GM10248 (cell line): Measurements from ENCODE around the gene NDUFB4.

ENCODE experiments used
- CTCF ChIA-PET: fragments of 300-600 bp; sonication (Branson Sonifier 250); formaldehyde crosslinking; extraction: SDS; loops from one replicate; lab custom pipeline; 2021; ENCODE audit warnings: antibody characterized with exemption; lab: Yijun Ruan, JAX
- POLR2A ChIA-PET: fragments of 350-650 bp; sonication (Branson Sonifier 250); formaldehyde crosslinking; extraction: SDS; loops from one replicate; lab custom pipeline; 2020; ENCODE audit warnings: antibody characterized with exemption; lab: Yijun Ruan, JAX
- DNase-seq: peaks from one replicate; pipeline ENCODE4 v3.0.0; 2012; ENCODE audit errors: extremely low spot score
- TF ChIP-seq, protein P1 (sequence below): IDR thresholded peaks from 2 replicates; pipeline ENCODE4 v1.5.1; 2012; ENCODE audit warnings: mild to moderate bottlenecking, low read depth; ENCODE audit errors: extremely low read depth, missing control alignments, control extremely low read depth

Gene NDUFB4

DNA sequence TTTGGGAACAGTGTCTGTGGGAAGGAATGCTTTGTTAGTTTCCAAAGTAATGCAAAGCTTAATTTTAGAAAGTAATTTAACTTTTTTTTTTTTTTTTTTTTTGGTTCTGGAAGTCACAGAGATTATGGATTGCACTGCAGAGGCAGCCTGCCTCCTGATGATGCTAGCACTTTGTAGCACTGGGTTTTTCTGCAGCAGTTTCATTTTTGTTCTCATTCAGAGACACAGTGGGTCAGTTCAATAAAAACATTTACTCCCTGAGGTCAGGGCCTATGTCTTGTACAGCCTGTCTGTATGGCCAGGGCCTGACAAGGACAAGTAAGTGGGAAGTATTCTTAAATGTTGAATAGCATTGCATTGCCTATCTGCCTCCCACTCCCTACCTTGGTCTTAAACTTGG, 39.0 kb upstream of the NDUFB4 start:
- TF ChIP-seq, protein P1, sequence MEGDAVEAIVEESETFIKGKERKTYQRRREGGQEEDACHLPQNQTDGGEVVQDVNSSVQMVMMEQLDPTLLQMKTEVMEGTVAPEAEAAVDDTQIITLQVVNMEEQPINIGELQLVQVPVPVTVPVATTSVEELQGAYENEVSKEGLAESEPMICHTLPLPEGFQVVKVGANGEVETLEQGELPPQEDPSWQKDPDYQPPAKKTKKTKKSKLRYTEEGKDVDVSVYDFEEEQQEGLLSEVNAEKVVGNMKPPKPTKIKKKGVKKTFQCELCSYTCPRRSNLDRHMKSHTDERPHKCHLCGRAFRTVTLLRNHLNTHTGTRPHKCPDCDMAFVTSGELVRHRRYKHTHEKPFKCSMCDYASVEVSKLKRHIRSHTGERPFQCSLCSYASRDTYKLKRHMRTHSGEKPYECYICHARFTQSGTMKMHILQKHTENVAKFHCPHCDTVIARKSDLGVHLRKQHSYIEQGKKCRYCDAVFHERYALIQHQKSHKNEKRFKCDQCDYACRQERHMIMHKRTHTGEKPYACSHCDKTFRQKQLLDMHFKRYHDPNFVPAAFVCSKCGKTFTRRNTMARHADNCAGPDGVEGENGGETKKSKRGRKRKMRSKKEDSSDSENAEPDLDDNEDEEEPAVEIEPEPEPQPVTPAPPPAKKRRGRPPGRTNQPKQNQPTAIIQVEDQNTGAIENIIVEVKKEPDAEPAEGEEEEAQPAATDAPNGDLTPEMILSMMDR = no peak
- ChIA-PET POLR2A (no interaction called here), CTCF (interaction anchor here (0.7 to 8.2 kb wide), 11 partner anchors 8 to 317 kb away, joined by 3 to 165 read pairs (median 5); no protein-coding TSS in a partner anchor)
- DNase-seq = no peak

DNA sequence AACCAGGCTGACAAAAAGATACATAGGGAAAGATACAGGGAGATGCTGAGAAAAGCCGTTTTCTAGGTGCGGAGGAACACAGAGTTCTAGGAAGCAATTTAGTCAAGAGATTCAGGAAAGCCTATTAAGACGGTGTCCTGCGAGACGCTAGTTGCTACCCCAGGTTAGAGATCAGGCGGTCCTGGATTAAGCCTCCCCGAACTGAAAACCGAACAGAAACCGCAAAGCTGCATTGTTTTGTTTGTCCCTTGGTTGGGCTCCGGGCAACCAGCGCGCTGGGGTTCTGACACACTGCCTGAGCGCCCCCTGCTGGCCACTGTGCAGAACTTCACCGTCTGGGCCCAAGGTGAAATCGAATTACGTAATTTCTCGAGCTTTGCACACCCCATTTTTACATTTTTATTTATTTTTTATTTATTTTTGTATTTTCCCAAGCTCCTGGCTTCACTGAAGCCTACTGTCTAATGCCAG, 37.3 kb upstream of the NDUFB4 start:
- peak; percentile 82 for DNase-seq
- ChIA-PET CTCF (interaction anchor here (0.7 to 8.2 kb wide), 51 partner anchors 9 to 747 kb away, joined by 3 to 165 read pairs (median 4); partner anchors contain the start of gene NDUFB4), POLR2A (no interaction called here)
- TF ChIP-seq, protein P1 = peak; percentile 99

DNA sequence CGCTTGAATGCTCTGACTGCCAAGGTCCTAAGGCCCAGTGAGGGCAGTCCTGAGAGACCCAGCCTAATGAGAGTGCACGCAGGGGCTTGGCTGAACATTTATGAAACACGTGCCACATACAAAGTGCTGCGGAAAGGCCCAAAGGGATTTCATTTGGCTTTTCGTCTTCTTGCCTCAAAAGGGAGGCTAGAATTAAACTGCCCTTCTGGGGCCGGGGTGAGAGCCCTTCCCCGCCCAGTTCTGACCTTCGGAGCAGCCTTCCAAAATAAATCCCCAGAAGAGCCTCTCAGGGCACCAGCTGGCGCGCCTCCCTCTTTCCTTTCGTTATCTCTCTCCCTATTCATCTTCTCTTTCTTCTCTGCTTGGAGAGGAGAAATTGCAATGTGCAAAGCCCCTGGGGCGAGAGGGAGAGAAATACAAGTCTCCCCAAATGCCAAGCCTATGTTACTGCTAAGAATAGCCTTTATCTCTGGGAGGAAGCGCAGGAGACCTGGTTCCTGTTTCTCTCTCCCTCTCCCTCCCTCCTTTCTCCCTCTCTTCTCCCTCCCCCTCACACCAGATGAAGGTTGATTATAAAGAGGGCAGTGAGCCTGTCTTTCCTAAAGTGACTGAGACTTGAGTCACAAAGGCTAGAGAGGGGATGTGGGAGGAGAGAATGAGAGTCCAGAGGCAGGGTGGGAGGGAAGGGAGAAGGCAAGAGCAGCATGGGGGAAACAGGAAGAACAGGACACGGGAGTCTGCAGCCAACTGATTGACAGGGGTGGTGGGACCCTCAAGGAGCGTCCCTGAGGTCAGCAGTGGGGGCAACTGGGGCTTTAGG, 36.7 kb upstream of the NDUFB4 start:
- CTCF ChIA-PET = interaction anchor here (0.7 to 8.2 kb wide), 48 partner anchors 9 to 747 kb away, joined by 3 to 165 read pairs (median 4); partner anchors contain the start of gene NDUFB4
- TF ChIP-seq, protein P1 = no peak
- no peak for DNase-seq
- POLR2A ChIA-PET = no interaction called here

DNA sequence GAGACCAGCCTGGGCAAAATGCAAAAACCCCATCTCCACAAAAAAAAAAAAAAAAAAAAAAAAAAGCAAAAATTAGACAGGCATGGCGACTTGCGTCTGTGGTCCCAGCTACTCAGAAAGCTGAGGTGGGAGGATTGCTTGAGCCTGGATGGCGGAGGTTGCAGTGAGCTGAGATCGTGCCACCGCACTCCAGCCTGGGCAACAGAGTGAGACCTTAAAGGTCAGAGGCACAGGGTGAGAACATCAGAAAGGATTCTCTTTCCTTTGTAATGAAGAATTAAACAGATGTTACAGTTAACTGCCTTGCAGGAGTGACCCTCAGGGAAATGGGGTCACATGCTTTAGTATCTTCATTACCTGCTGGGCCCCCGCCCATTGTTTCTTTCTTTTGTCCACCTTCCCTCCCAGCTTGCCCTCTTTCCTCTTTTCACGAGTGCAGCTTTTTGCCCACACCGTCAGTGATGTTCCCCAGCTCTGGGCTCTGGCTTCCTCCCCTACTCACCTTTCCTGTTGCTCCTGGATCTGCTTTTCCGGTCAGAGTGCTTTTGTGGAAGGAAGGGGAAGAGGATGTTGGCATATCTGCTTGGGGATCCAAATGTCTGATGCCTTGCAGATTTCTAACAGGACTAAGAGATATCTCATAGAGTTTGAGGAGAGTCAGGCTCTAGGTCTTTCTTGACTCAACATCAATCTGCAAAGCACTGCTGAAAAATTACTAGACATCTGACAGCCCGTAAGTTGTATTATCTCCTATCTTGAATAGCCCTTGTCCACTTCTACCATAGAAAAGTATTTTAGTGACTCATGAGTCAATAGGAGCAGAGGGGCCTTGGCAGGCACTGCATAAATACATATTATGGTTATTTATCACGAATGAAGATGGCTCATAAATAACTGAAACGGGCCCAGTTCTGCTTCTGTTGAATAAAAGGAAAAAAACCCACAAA, 35.6 kb upstream of the NDUFB4 start:
- TF ChIP-seq, protein P1 = no peak
- ChIA-PET CTCF (interaction anchor here (0.9 to 8.2 kb wide), 29 partner anchors 11 to 720 kb away, joined by 3 to 165 read pairs (median 4); partner anchors contain the start of gene HGD), POLR2A (no interaction called here)
- DNase-seq = no peak

DNA sequence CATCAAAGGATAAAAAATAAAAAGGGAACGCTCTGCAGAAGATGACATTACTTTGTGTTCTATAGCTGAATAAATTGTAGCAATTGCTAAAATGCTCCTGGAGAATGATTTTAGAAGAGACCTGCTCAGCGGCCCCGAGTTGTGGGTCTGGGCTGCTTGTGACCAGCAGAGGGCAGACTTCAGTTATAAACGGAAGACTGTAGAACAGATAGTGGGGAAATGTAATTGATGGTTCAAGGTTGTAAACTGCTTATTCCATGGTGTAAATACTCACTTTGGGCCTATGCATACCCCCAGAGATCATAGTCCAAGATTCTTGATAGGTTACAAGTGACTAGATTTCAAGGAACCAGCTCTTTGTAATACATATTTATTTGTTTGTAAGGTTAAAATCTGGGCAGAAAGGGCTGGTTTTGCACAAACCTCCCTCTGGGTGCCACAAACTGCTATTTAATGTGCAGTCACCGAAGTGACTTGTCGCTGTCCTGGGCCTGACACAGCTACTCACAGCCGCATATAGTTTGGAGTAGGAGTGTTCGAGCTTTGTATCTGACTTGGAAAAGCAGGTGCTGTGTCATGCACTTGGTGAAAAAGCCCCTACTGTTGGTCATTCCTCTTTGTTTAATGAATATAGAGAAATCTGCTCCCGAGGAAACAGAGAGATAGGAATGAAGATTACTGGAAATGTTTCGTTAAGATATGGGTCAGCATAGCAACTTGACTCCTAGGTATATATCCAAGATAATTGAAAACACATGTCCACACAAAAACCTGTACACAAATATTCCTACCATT, 34.7 kb upstream of the NDUFB4 start:
- peak; percentile 55 for DNase-seq
- POLR2A ChIA-PET = no interaction called here
- TF ChIP-seq, protein P1 = peak; percentile 86
- CTCF ChIA-PET = interaction anchor here (0.6 to 8.2 kb wide), 35 partner anchors 12 to 721 kb away, joined by 3 to 165 read pairs (median 4); partner anchors contain the start of gene HGD
